ENCODE measurements around the gene ST7.

- TF ChIP-seq STAT1 (IDR thresholded peaks at IDR 0.05; ENCODE audit: unreplicated experiment) = no peak
- TF ChIP-seq EZH2phosphoT487 (IDR thresholded peaks at IDR 0.05; ENCODE audit: unreplicated experiment) = no peak
- no peak for TF ChIP-seq POLR2AphosphoS5 (IDR thresholded peaks at IDR 0.05; ENCODE audit: low read depth)
- no peak for TF ChIP-seq CTCF (conservative IDR thresholded peaks at IDR 0.05; ENCODE audit: low read depth in 2 of 2)
- no peak for TF ChIP-seq REST (IDR thresholded peaks at IDR 0.05; ENCODE audit: unreplicated experiment)
- no peak for TF ChIP-seq ZNF114 (CRISPR knock-in tag; IDR thresholded peaks at IDR 0.05)
These were observed 285.2 kb downstream of the ST7 start for GRCh38 chr7:117238472-117238871.
